ENCODE data around the gene UQCC3.

DNA sequence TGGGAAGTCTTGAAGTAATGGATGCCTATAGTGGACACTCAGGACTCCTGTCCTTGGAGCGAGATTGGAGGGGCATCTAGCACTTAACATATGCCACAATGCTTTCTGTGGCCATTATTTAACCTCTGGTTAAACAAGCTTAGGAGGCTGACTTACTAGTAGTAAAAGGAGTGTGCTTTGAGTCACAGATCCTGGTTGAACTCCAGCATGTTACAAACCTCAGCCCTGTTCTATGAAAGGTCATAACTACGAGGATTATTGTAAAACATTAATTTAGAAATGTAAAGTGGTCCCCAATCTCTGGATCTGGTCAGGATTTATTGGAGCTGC lies 1.7 kb downstream of the UQCC3 start:
- TF ChIP-seq, protein P1, sequence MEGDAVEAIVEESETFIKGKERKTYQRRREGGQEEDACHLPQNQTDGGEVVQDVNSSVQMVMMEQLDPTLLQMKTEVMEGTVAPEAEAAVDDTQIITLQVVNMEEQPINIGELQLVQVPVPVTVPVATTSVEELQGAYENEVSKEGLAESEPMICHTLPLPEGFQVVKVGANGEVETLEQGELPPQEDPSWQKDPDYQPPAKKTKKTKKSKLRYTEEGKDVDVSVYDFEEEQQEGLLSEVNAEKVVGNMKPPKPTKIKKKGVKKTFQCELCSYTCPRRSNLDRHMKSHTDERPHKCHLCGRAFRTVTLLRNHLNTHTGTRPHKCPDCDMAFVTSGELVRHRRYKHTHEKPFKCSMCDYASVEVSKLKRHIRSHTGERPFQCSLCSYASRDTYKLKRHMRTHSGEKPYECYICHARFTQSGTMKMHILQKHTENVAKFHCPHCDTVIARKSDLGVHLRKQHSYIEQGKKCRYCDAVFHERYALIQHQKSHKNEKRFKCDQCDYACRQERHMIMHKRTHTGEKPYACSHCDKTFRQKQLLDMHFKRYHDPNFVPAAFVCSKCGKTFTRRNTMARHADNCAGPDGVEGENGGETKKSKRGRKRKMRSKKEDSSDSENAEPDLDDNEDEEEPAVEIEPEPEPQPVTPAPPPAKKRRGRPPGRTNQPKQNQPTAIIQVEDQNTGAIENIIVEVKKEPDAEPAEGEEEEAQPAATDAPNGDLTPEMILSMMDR (IDR thresholded peaks at IDR 0.05): no peak
- TF ChIP-seq POLR2A (IDR thresholded peaks at IDR 0.05): no peak

All from breast epithelium (tissue), 3 donors.